ENCODE results near the gene CD209.

Gene CD209

DNA sequence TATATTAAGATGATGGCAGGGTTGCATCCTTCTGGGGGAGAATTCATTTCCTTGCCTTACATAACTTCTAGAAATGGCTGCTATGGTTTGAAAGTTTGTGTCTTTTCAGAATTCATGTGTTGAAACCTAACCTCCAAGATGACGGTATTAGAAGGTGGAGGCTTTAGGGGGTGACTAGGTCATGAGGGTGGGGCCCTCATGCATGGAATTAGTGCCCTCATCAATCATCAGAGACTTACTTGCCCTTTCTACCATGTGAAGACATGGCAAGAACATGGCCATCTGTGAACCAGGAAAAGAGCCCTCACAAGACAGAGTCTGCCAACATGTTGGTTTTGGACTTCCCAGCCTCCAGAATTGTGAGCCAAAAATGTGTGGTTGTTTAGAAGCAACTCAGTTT is 30.6 kb downstream of the CD209 start:
- no peak for DNase-seq (ENCODE audit: low read depth)

DNA sequence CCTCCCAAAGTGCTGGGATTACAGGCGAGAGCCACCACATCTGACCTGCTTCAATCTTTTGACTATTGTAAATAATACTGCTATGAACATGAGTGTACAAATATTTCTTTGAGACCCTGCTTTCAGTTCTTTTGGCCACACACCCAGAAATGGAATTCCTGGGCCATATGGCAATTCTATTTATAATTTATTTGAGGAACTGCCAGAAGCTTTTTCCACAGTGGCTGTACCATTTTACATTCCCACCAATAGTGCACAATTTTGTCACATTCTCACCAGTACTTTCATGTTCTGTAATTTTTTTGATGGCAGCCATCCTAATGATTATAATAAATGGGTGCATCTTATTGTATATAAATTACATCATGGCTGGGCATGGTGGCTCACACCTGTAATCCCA is 31.7 kb downstream of the CD209 start:
- no peak for DNase-seq (ENCODE audit: low read depth)
- TF ChIP-seq CTCF (conservative IDR thresholded peaks at IDR 0.05; ENCODE audit: low read depth, low read length), result no peak
- no peak overlapping the region for H3K4me3 ChIP-seq (ENCODE audit: low read length)

More for the DNA sequence above, 30.6 kb downstream of the CD209 start:
- TF ChIP-seq CTCF (conservative IDR thresholded peaks at IDR 0.05; ENCODE audit: low read depth, low read length), result no peak
- H3K4me3 ChIP-seq (ENCODE audit: low read length), result no peak overlapping the region

- H3K4me3 ChIP-seq (ENCODE audit: low read length), result no peak overlapping the region
- no peak for DNase-seq (ENCODE audit: low read depth)
- no peak for TF ChIP-seq CTCF (conservative IDR thresholded peaks at IDR 0.05; ENCODE audit: low read depth, low read length)
Observed at GRCh38 chr19:7710616-7711015, 36.7 kb downstream of the CD209 start.

DNA sequence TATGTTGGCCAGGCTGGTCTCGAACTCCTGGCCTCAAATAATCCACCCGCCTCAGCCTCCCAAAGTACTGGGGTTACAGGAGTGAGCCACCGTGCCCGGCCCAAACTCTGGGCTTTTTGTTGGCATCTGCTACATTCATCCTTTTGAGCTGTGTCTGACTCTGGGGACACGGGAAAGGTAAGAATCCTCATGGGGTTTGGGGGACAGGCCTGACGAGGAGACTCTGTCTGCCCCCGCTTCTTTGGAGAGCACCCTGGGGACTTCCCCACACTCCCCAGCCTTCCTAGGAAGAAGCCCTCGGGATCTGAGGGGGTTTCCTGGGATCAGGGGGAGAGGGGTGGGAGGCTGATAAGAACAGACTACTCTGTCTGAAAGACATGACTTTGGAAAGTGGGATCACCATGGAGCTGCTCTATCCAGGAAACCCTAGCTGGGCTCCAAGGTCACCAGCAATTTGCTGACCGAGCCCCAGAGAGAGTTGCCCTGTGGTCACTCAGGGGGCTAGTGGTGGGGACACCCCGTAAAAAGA is 37.3 kb downstream of the CD209 start:
- no peak overlapping the region for H3K4me3 ChIP-seq (ENCODE audit: low read length)
- TF ChIP-seq CTCF (conservative IDR thresholded peaks at IDR 0.05; ENCODE audit: low read depth, low read length), result no peak
- no peak for DNase-seq (ENCODE audit: low read depth)

- H3K4me3 ChIP-seq (ENCODE audit: low read length), result no peak overlapping the region
- no peak for DNase-seq (ENCODE audit: low read depth)
Observed at GRCh38 chr19:7706955-7707456, 40.3 kb downstream of the CD209 start.

DNA sequence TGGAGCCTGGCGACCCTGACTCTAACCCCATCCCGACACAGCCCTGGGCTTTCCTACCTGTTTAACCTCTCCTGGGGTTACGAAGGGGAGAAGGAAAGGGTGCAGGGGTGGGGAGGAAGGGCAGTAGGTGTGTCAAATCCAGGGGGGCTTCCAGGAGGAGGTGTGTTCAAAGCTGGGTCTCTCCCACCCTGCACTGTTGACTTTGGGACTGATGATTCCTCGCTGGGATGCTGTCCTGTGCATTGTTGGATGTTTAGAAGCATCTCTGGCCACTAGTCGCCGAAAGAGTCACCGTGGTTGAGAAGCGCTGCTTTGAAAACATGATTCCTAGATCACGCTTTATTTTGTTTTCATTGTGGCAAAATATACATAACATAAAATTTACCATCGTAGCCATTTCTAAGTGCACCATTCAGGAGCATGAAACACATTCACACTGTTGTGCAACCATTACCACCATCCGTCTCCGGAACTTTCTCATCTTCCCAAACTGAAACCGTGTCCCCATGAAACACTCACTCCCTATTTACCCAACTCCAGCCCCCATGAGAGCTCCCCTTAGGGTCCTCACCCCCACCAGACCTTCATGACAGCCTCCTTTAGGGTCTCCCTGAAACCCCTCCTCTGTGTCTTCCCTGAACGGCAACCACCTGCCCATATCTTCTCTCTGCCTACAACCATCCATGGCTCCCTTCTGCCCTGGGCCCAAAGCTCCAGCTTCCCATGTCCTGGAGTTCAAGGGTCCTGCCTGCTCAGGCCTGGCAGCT is 41.0 kb downstream of the CD209 start:
- no peak for TF ChIP-seq CTCF (conservative IDR thresholded peaks at IDR 0.05; ENCODE audit: low read depth, low read length)
- no peak for DNase-seq (ENCODE audit: low read depth)
- H3K4me3 ChIP-seq (ENCODE audit: low read length), result no peak overlapping the region

More at GRCh38 chr19:7706955-7707456, 40.3 kb downstream of the CD209 start:
- TF ChIP-seq CTCF (conservative IDR thresholded peaks at IDR 0.05; ENCODE audit: low read depth, low read length), result no peak
